HepG2 (cell line): ENCODE results near the gene GARIN5A. TPM values are rescaled to one million over a fixed set of nuclear protein-coding genes. Genes with fewer than 3 reads are reported as not detected.
A peak's percentile ranks its signal among the peaks of the same experiment; 100 is the strongest.

ENCODE experiments used
- AKAP8 ChIP-seq: sonication (generic); formaldehyde crosslinking; IDR thresholded peaks from 2 replicates; pipeline ENCODE4 v1.5.1; 2020; ENCODE audit warnings: mild to moderate bottlenecking, missing genetic modification reagents
- ELF4 ChIP-seq: sonication (generic); formaldehyde crosslinking; IDR thresholded peaks from 2 replicates; pipeline ENCODE4 v1.5.0; 2020; ENCODE audit warnings: missing genetic modification reagents, mild to moderate bottlenecking, moderate library complexity, borderline replicate concordance
- IRX3 ChIP-seq: sonication (generic); formaldehyde crosslinking; IDR thresholded peaks from 2 replicates; pipeline ENCODE4 v1.8.1; 2023; ENCODE audit warnings: mild to moderate bottlenecking, low read depth, missing genetic modification reagents, borderline replicate concordance
- MXI1 ChIP-seq: IDR thresholded peaks from 3 replicates; pipeline ENCODE4 v1.6.1; 2012; ENCODE audit warnings: low read depth, low read length, inconsistent platforms, borderline replicate concordance
- NFIC ChIP-seq: IDR thresholded peaks from 2 replicates; pipeline ENCODE4 v1.6.1; 2012; ENCODE audit warnings: mild to moderate bottlenecking, low read length, inconsistent platforms
- SAP130 ChIP-seq: IDR thresholded peaks from 2 replicates; pipeline ENCODE4 v1.6.1; 2016; ENCODE audit warnings: low read depth
- SNRNP70 ChIP-seq: fragments of 200-400 bp; formaldehyde crosslinking; IDR thresholded peaks from 2 replicates; pipeline ENCODE4 v1.6.1; 2017; ENCODE audit warnings: mild to moderate bottlenecking, low read depth, low read length, moderate library complexity
- TOE1 ChIP-seq: sonication (generic); formaldehyde crosslinking; IDR thresholded peaks from 2 replicates; pipeline ENCODE4 v1.4.0; 2020; ENCODE audit warnings: mild to moderate bottlenecking, missing genetic modification reagents
- ZBTB38 ChIP-seq: sonication (generic); formaldehyde crosslinking; IDR thresholded peaks from 2 replicates; pipeline ENCODE4 v1.5.1; 2020; ENCODE audit warnings: mild to moderate bottlenecking, missing genetic modification reagents
- ZFX ChIP-seq: sonication (generic); formaldehyde crosslinking; IDR thresholded peaks from 2 replicates; pipeline ENCODE4 v1.4.0; 2020; ENCODE audit warnings: mild to moderate bottlenecking, low read depth, missing genetic modification reagents, moderate library complexity
- ZNF263 ChIP-seq: sonication (generic); formaldehyde crosslinking; IDR thresholded peaks from 2 replicates; pipeline ENCODE4 v1.4.0; 2020; ENCODE audit warnings: missing genetic modification reagents
- ZNF383 ChIP-seq: sonication (generic); formaldehyde crosslinking; IDR thresholded peaks from 2 replicates; pipeline ENCODE4 v1.4.0; 2020; ENCODE audit warnings: missing genetic modification reagents, mild to moderate bottlenecking, borderline replicate concordance
- ZNF709 ChIP-seq: sonication (generic); formaldehyde crosslinking; IDR thresholded peaks from 2 replicates; pipeline ENCODE4 v1.5.0; 2020; ENCODE audit warnings: mild to moderate bottlenecking, missing genetic modification reagents
- ZNF747 ChIP-seq: sonication (generic); formaldehyde crosslinking; IDR thresholded peaks from 2 replicates; pipeline ENCODE4 v1.8.1; 2023; ENCODE audit warnings: missing genetic modification reagents, mild to moderate bottlenecking, borderline replicate concordance
- ZNF761 ChIP-seq: sonication (generic); formaldehyde crosslinking; conservative IDR thresholded peaks from 2 replicates; pipeline ENCODE4 v1.4.0; 2020; ENCODE audit warnings: mild to moderate bottlenecking, missing genetic modification reagents
- ZNF775 ChIP-seq: sonication (generic); formaldehyde crosslinking; IDR thresholded peaks from 2 replicates; pipeline ENCODE4 v1.4.0; 2020; ENCODE audit warnings: missing genetic modification reagents, mild to moderate bottlenecking, moderate library complexity, borderline replicate concordance
- polyA plus RNA-seq, 8 experiments: library from polyadenylated mRNA; depleted of rRNA in 3 of 8; stranded (reverse) in 7 of 8; unstranded in 1 of 8; fragments of >200 nt; fragmentation: Illumina TruSeq in 4 of 8; extraction: Trizol in 4 of 8; gene quantifications; 2 replicates each; pipeline versions ENCODE4 v1.2.1 to v1.2.3, GENCODE V29; 2011 to 2016; ENCODE audit warnings: low read depth in 4 of 8, missing spikeins in 1 of 8, mixed read lengths in 1 of 8; ENCODE audit not compliant: insufficient read depth in 1 of 8
- total RNA-seq, 5 experiments: library from RNA; depleted of rRNA; stranded (reverse); fragments of >200 nt; fragmentation: Illumina TruSeq; extraction: Trizol; gene quantifications; 2 replicates each; pipeline ENCODE4 v1.2.3, GENCODE V29; 2016; ENCODE audit warnings: low read depth in 1 of 5
- TF ChIP-seq, protein P1 (sequence below): sonication (generic); formaldehyde crosslinking; IDR thresholded peaks from 2 replicates; pipeline ENCODE4 v1.4.0; 2020; ENCODE audit warnings: missing genetic modification reagents; ENCODE audit errors: not compliant biosample characterization
- TF ChIP-seq, protein P2 (sequence below): sonication (generic); formaldehyde crosslinking; IDR thresholded peaks from 2 replicates; pipeline ENCODE4 v1.5.1; 2020; ENCODE audit warnings: missing genetic modification reagents, mild to moderate bottlenecking, borderline replicate concordance
- TF ChIP-seq, protein P3 (sequence below): IDR thresholded peaks from 2 replicates; pipeline ENCODE4 v1.4.0; 2020; ENCODE audit warnings: mild to moderate bottlenecking, missing genetic modification reagents
- TF ChIP-seq, protein P4 (sequence below): sonication (generic); formaldehyde crosslinking; IDR thresholded peaks from 2 replicates; pipeline ENCODE4 v1.4.0; 2020; ENCODE audit warnings: missing genetic modification reagents
- TF ChIP-seq, protein P5 (sequence below): sonication (generic); formaldehyde crosslinking; IDR thresholded peaks from 2 replicates; pipeline ENCODE4 v1.5.0; 2020; ENCODE audit warnings: missing genetic modification reagents, mild to moderate bottlenecking, borderline replicate concordance

Gene GARIN5A
- total and polyA plus RNA-seq, 2 of the 13 experiments (the other 11 are each of a cell fraction or from before 2014, with no cell fraction given), result not detected

DNA sequence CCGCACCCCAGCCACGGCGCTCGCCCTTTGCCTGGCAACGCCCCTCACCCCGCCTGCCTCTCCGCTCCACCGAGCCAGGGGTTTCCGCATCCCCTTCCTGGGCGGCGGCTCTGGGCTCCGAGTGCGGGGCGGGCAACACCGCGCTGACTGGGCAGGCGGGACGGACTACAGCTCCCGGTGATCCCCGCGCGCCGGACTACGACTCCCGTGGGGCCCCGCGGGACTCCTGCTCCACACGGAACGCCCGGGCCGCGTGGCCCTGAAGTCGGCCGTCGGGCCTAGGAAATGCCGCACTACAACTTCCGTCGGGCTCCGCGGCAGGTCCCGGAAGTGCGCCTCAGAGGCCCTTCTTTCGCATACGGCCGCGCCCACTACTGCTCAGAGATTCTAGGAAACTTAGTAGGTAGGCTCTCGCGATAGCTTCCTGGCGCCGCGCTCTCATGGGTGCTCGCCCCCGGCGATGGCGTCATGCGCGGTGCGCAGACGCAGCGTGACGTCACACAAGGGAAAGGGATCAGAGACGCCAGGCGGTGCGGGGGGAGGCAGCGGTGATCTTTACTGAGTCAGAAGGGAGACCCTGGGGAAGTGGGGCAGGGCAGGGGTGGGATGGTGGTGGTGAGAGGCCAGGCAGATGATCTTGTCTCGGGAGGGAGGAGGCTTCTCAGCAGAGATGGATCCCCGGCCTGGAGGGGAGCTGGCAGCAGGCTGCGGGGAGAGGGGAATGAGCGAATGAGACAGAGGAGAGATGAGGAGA, 34.6 kb upstream of the GARIN5A start, which contains the start of gene JOSD2 (continued):
- TF ChIP-seq NFIC (no peak), IRX3 (CRISPR knock-in tag) (no peak), ZBTB38 (0 out of 2 replicates have a peak, but pooled peaks have one; percentile 56), ZNF747 (CRISPR knock-in tag) (0 out of 2 replicates have a peak, but pooled peaks have one; percentile 60), ZFX (peak; percentile 88), ZNF775 (CRISPR knock-in tag) (no peak), ELF4 (peak; percentile 42; the same call in 1 of the 2 replicates), MXI1 (peak; percentile 45; the same call in 1 of the 3 replicates), ZNF709 (CRISPR knock-in tag) (0 out of 2 replicates have a peak, but pooled peaks have one; percentile 34), TOE1 (no peak), ZNF263 (no peak), ZNF761 (CRISPR knock-in tag) (no peak), SAP130 (CRISPR knock-in tag) (peak; percentile 48), SNRNP70 (no peak), ZNF383 (CRISPR knock-in tag) (no peak), AKAP8 (CRISPR knock-in tag) (no peak)
- TF ChIP-seq, protein P1, sequence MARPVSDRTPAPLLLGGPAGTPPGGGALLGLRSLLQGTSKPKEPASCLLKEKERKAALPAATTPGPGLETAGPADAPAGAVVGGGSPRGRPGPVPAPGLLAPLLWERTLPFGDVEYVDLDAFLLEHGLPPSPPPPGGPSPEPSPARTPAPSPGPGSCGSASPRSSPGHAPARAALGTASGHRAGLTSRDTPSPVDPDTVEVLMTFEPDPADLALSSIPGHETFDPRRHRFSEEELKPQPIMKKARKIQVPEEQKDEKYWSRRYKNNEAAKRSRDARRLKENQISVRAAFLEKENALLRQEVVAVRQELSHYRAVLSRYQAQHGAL (CRISPR knock-in tag), result no peak
- TF ChIP-seq, protein P2, sequence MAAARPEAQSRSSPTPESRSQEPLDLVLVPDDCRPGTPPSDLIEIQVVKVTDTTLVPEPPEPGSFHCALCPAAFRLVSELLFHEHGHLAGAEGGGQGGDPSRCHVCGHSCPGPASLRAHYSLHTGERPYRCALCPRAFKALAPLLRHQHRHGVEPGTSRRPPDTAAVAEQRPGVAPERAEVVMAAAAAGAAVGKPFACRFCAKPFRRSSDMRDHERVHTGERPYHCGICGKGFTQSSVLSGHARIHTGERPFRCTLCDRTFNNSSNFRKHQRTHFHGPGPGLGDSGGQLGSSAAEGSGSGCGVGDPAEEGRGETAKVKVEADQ (CRISPR knock-in tag), result no peak
- TF ChIP-seq, protein P3, sequence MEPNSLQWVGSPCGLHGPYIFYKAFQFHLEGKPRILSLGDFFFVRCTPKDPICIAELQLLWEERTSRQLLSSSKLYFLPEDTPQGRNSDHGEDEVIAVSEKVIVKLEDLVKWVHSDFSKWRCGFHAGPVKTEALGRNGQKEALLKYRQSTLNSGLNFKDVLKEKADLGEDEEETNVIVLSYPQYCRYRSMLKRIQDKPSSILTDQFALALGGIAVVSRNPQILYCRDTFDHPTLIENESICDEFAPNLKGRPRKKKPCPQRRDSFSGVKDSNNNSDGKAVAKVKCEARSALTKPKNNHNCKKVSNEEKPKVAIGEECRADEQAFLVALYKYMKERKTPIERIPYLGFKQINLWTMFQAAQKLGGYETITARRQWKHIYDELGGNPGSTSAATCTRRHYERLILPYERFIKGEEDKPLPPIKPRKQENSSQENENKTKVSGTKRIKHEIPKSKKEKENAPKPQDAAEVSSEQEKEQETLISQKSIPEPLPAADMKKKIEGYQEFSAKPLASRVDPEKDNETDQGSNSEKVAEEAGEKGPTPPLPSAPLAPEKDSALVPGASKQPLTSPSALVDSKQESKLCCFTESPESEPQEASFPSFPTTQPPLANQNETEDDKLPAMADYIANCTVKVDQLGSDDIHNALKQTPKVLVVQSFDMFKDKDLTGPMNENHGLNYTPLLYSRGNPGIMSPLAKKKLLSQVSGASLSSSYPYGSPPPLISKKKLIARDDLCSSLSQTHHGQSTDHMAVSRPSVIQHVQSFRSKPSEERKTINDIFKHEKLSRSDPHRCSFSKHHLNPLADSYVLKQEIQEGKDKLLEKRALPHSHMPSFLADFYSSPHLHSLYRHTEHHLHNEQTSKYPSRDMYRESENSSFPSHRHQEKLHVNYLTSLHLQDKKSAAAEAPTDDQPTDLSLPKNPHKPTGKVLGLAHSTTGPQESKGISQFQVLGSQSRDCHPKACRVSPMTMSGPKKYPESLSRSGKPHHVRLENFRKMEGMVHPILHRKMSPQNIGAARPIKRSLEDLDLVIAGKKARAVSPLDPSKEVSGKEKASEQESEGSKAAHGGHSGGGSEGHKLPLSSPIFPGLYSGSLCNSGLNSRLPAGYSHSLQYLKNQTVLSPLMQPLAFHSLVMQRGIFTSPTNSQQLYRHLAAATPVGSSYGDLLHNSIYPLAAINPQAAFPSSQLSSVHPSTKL, result peak; percentile 8; the same call in 1 of the 2 replicates
- TF ChIP-seq, protein P4, sequence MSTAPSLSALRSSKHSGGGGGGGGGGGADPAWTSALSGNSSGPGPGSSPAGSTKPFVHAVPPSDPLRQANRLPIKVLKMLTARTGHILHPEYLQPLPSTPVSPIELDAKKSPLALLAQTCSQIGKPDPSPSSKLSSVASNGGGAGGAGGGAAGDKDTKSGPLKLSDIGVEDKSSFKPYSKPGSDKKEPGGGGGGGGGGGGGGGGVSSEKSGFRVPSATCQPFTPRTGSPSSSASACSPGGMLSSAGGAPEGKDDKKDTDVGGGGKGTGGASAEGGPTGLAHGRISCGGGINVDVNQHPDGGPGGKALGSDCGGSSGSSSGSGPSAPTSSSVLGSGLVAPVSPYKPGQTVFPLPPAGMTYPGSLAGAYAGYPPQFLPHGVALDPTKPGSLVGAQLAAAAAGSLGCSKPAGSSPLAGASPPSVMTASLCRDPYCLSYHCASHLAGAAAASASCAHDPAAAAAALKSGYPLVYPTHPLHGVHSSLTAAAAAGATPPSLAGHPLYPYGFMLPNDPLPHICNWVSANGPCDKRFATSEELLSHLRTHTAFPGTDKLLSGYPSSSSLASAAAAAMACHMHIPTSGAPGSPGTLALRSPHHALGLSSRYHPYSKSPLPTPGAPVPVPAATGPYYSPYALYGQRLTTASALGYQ (CRISPR knock-in tag), result no peak
- TF ChIP-seq, protein P5, sequence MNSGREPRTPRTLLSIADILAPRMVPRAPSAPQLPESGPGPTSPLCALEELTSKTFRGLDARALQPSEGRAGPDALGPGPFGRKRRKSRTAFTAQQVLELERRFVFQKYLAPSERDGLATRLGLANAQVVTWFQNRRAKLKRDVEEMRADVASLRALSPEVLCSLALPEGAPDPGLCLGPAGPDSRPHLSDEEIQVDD (CRISPR knock-in tag), result no peak
